Neural progenitor cell (in vitro differentiated cells): ENCODE results near the gene SDK1.

ENCODE experiments used
- CTCF ChIP-seq: fragments of 200-600 bp; sonication (generic); IDR thresholded peaks from 2 replicates; pipeline ENCODE4 v1.5.1; 2017; ENCODE audit warnings: antibody characterized with exemption, mild to moderate bottlenecking
- EZH2 ChIP-seq: fragments of 200-600 bp; sonication (generic); IDR thresholded peaks from 2 replicates; pipeline ENCODE4 v1.6.1; 2017; ENCODE audit warnings: antibody characterized with exemption, mild to moderate bottlenecking, moderate library complexity
- EZH2phosphoT487 ChIP-seq: fragments of 200-600 bp; sonication (generic); IDR thresholded peaks from 2 replicates; pipeline ENCODE4 v1.6.1; 2017; ENCODE audit warnings: antibody characterized with exemption

- TF ChIP-seq EZH2 (no peak), CTCF (no peak), EZH2phosphoT487 (no peak)
Measured at GRCh38 chr7:4269746-4270145, 968.7 kb downstream of the SDK1 start.
